Measurements from ENCODE around the gene IGSF21.
"Not testable (repeated sequence)": the region's sequence is repeated elsewhere in the genome, so short reads cannot be mapped to it uniquely, and the experiment has no call there.

Gene IGSF21

GRCh38 chr1:18157352-18157751 lies 49.8 kb downstream of the IGSF21 start:
- Mint-ChIP-seq H3K27ac (no peak overlapping the region), H3K9me3 (no peaks in the 10 kb centered on the region), H3K36me3 (no peaks in the 10 kb centered on the region), H3K4me3 (no peak overlapping the region), H3K4me1 (no peaks in the 10 kb centered on the region), H3K27me3 (peaks cover 4% of the 10 kb centered on the region)
- CTCF ChIA-PET, result no interaction called here
- DNase-seq, result no peak

- CTCF ChIA-PET, result no interaction called here
- Mint-ChIP-seq H3K27me3 (peaks cover 4% of the 10 kb centered on the region), H3K9me3 (no peaks in the 10 kb centered on the region), H3K4me1 (no peaks in the 10 kb centered on the region), H3K4me3 (no peak overlapping the region), H3K27ac (no peak overlapping the region), H3K36me3 (no peaks in the 10 kb centered on the region)
- DNase-seq, result no peak
These were observed 50.4 kb downstream of the IGSF21 start for GRCh38 chr1:18157968-18158367.

GRCh38 chr1:18158714-18159113 lies 51.1 kb downstream of the IGSF21 start:
- no peaks in the 10 kb centered on the region for H3K4me1 Mint-ChIP-seq
- CTCF ChIA-PET, result no interaction called here
- H3K9me3 Mint-ChIP-seq, result no peaks in the 10 kb centered on the region
- no peak overlapping the region for H3K4me3 Mint-ChIP-seq
- no peak for DNase-seq
- no peaks in the 10 kb centered on the region for H3K36me3 Mint-ChIP-seq
- H3K27ac Mint-ChIP-seq, result no peak overlapping the region
- peaks cover 4% of the 10 kb centered on the region for H3K27me3 Mint-ChIP-seq

GRCh38 chr1:18160290-18160942 lies 52.8 kb downstream of the IGSF21 start:
- H3K27ac Mint-ChIP-seq, result no peak overlapping the region
- no peaks in the 10 kb centered on the region for H3K36me3 Mint-ChIP-seq
- no peaks in the 10 kb centered on the region for H3K9me3 Mint-ChIP-seq
- H3K27me3 Mint-ChIP-seq, result peaks cover 4% of the 10 kb centered on the region
- CTCF ChIA-PET, result no interaction called here
- no peak overlapping the region for H3K4me3 Mint-ChIP-seq
- H3K4me1 Mint-ChIP-seq, result no peaks in the 10 kb centered on the region
- DNase-seq, result no peak

- no peak for DNase-seq
- CTCF ChIA-PET, result no interaction called here
- Mint-ChIP-seq H3K36me3 (no peaks in the 10 kb centered on the region), H3K4me1 (no peaks in the 10 kb centered on the region), H3K9me3 (no peaks in the 10 kb centered on the region), H3K27me3 (peaks cover 4% of the 10 kb centered on the region), H3K27ac (no peak overlapping the region), H3K4me3 (no peak overlapping the region)
These were observed 54.1 kb downstream of the IGSF21 start for GRCh38 chr1:18161690-18162089.

GRCh38 chr1:18165640-18166039 lies 58.0 kb downstream of the IGSF21 start:
- CTCF ChIA-PET, DNase-seq, H3K27ac Mint-ChIP-seq, H3K9me3 Mint-ChIP-seq, H3K4me1 Mint-ChIP-seq, H3K36me3 Mint-ChIP-seq, H3K27me3 Mint-ChIP-seq, H3K4me3 Mint-ChIP-seq: not testable (repeated sequence)

- CTCF ChIA-PET, result no interaction called here
- H3K27me3 Mint-ChIP-seq, result peaks cover 8% of the 10 kb centered on the region
- H3K27ac Mint-ChIP-seq, result no peak overlapping the region
- no peak for DNase-seq
- H3K9me3 Mint-ChIP-seq, result no peaks in the 10 kb centered on the region
- H3K36me3 Mint-ChIP-seq, result no peaks in the 10 kb centered on the region
- H3K4me3 Mint-ChIP-seq, result no peak overlapping the region
- H3K4me1 Mint-ChIP-seq, result no peaks in the 10 kb centered on the region
These were observed 58.7 kb downstream of the IGSF21 start for GRCh38 chr1:18166341-18166740.

- CTCF ChIA-PET, result no interaction called here
- no peak for DNase-seq
These were observed 59.3 kb downstream of the IGSF21 start for GRCh38 chr1:18166929-18167328.

GRCh38 chr1:18170444-18170843 lies 62.8 kb downstream of the IGSF21 start:
- no peak for DNase-seq
- H3K9me3 Mint-ChIP-seq, result no peaks in the 10 kb centered on the region
- peaks cover 8% of the 10 kb centered on the region for H3K27me3 Mint-ChIP-seq
- CTCF ChIA-PET, result interaction anchor here (0.6 kb wide), 1 partner anchor 59 kb away, joined by 3 read pairs; no protein-coding TSS in a partner anchor
- no peak overlapping the region for H3K4me3 Mint-ChIP-seq
- H3K36me3 Mint-ChIP-seq, result no peaks in the 10 kb centered on the region
- H3K4me1 Mint-ChIP-seq, result no peaks in the 10 kb centered on the region
- no peak overlapping the region for H3K27ac Mint-ChIP-seq

More at GRCh38 chr1:18166929-18167328, 59.3 kb downstream of the IGSF21 start:
- Mint-ChIP-seq H3K9me3 (no peaks in the 10 kb centered on the region), H3K27ac (no peak overlapping the region), H3K36me3 (no peaks in the 10 kb centered on the region), H3K4me3 (no peak overlapping the region), H3K27me3 (peaks cover 8% of the 10 kb centered on the region), H3K4me1 (no peaks in the 10 kb centered on the region)

GRCh38 chr1:18174037-18174436 lies 66.4 kb downstream of the IGSF21 start:
- peaks cover 15% of the 10 kb centered on the region for H3K27me3 Mint-ChIP-seq
- CTCF ChIA-PET, result no interaction called here
- DNase-seq, result no peak
- H3K4me1 Mint-ChIP-seq, result no peaks in the 10 kb centered on the region
- no peak overlapping the region for H3K27ac Mint-ChIP-seq
- H3K9me3 Mint-ChIP-seq, result no peaks in the 10 kb centered on the region
- H3K36me3 Mint-ChIP-seq, result no peaks in the 10 kb centered on the region
- H3K4me3 Mint-ChIP-seq, result no peak overlapping the region

- no peak overlapping the region for H3K27ac Mint-ChIP-seq
- DNase-seq, result no peak
- H3K36me3 Mint-ChIP-seq, result no peaks in the 10 kb centered on the region
- H3K4me3 Mint-ChIP-seq, result no peak overlapping the region
- H3K27me3 Mint-ChIP-seq, result peaks cover 11% of the 10 kb centered on the region
- H3K4me1 Mint-ChIP-seq, result no peaks in the 10 kb centered on the region
- H3K9me3 Mint-ChIP-seq, result no peaks in the 10 kb centered on the region
- CTCF ChIA-PET, result no interaction called here
These were observed 67.5 kb downstream of the IGSF21 start for GRCh38 chr1:18175051-18175450.

- no peak for DNase-seq
- Mint-ChIP-seq H3K36me3 (no peaks in the 10 kb centered on the region), H3K9me3 (no peaks in the 10 kb centered on the region), H3K4me1 (no peaks in the 10 kb centered on the region), H3K4me3 (no peak overlapping the region), H3K27me3 (peaks cover 8% of the 10 kb centered on the region), H3K27ac (no peak overlapping the region)
- CTCF ChIA-PET, result no interaction called here
These were observed 68.2 kb downstream of the IGSF21 start for GRCh38 chr1:18175530-18176377.

GRCh38 chr1:18176619-18177018 lies 69.0 kb downstream of the IGSF21 start:
- Mint-ChIP-seq H3K9me3 (no peaks in the 10 kb centered on the region), H3K27me3 (peaks cover 7% of the 10 kb centered on the region), H3K4me1 (no peaks in the 10 kb centered on the region), H3K36me3 (no peaks in the 10 kb centered on the region), H3K27ac (no peak overlapping the region), H3K4me3 (no peak overlapping the region)
- CTCF ChIA-PET, result no interaction called here
- no peak for DNase-seq

- Mint-ChIP-seq H3K4me3 (no peak overlapping the region), H3K9me3 (no peaks in the 10 kb centered on the region), H3K36me3 (no peaks in the 10 kb centered on the region), H3K27me3 (peaks cover 7% of the 10 kb centered on the region), H3K4me1 (no peaks in the 10 kb centered on the region), H3K27ac (no peak overlapping the region)
- no peak for DNase-seq
- CTCF ChIA-PET, result no interaction called here
These were observed 70.5 kb downstream of the IGSF21 start for GRCh38 chr1:18178111-18178510.

- no peak for DNase-seq
- H3K9me3 Mint-ChIP-seq, result no peaks in the 10 kb centered on the region
- CTCF ChIA-PET, result no interaction called here
- H3K36me3 Mint-ChIP-seq, result no peaks in the 10 kb centered on the region
- H3K4me3 Mint-ChIP-seq, result no peak overlapping the region
- peaks cover 7% of the 10 kb centered on the region for H3K27me3 Mint-ChIP-seq
- H3K27ac Mint-ChIP-seq, result no peak overlapping the region
- no peaks in the 10 kb centered on the region for H3K4me1 Mint-ChIP-seq
These were observed 71.4 kb downstream of the IGSF21 start for GRCh38 chr1:18179009-18179408.
